Endothelial cell of umbilical vein (primary cell): ENCODE data around the gene OTUD5. TPM values are rescaled to one million over a fixed set of nuclear protein-coding genes. Genes with fewer than 3 reads are reported as not detected.

Source experiments
- BruUV-seq: library from RNA; stranded (reverse); fragments of 400-500 nt; replicated peaks from 2 replicates; lab custom pipeline; 2021; lab: Mats Ljungman, UMichigan
- CTCF ChIA-PET: fragments of 300-600, 350-600 bp; sonication (Branson Sonifier 250); formaldehyde crosslinking; loops from one replicate; lab custom pipeline; 2021; ENCODE audit warnings: antibody characterized with exemption, inconsistent platforms; lab: Charles Lee
- POLR2A ChIA-PET: fragments of 300-600, 350-600 bp; sonication (Branson Sonifier 250); formaldehyde crosslinking; loops from one replicate; lab custom pipeline; 2021; ENCODE audit warnings: antibody characterized with exemption, inconsistent platforms; lab: Charles Lee
- DNase-seq: peaks from one replicate; pipeline ENCODE4 v3.0.0-alpha.2; 2011; ENCODE audit warnings: low read depth, low spot score
- FAIRE-seq: peaks from 2 replicates; lab custom pipeline; 2011; peaks lifted over from hg19 to GRCh38; lab: Jason Lieb, UNC
- H2AFZ ChIP-seq: 2 replicates; pipeline ENCODE4 v1.6.0; 2012; ENCODE audit warnings: low read depth, low read length, control low read depth, inconsistent platforms
- H3K27ac ChIP-seq: 2 replicates; pipeline ENCODE4 v1.5.1; 2011; ENCODE audit warnings: low read depth, mild to moderate bottlenecking, control low read depth, low read length, moderate library complexity; ENCODE audit not compliant: insufficient read depth
- H3K27me3 ChIP-seq, 2 experiments: 2 replicates each; pipeline versions ENCODE4 v1.6.0 to v1.6.1; 2011; ENCODE audit warnings: low read length in 2 of 2, mixed read lengths in 1 of 2; ENCODE audit not compliant: control insufficient read depth in 2 of 2, insufficient read depth in 2 of 2
- H3K36me3 ChIP-seq, 2 experiments: 2 replicates in 1 of 2; 3 replicates in 1 of 2; pipeline ENCODE4 v1.5.1; 2011; ENCODE audit warnings: low read length in 2 of 2, mild to moderate bottlenecking in 1 of 2, moderate library complexity in 1 of 2; ENCODE audit not compliant: control insufficient read depth in 2 of 2, insufficient read depth in 2 of 2; ENCODE audit errors: extremely low read depth in 1 of 2
- H3K4me1 ChIP-seq: 3 replicates; pipeline ENCODE4 v1.5.1; 2011; ENCODE audit warnings: mild to moderate bottlenecking, low read length; ENCODE audit not compliant: control insufficient read depth, insufficient read depth; ENCODE audit errors: extremely low read depth
- H3K4me2 ChIP-seq: 2 replicates; pipeline ENCODE4 v1.6.1; 2011; ENCODE audit warnings: low read length, control low read depth, mixed read lengths; ENCODE audit not compliant: insufficient read depth
- H3K4me3 ChIP-seq, 3 experiments: fragments of 200-600 bp in 1 of 3; sonication (generic), shearing (Covaris generic) in 1 of 3; replicated peaks in 1 of 3; 2 replicates each; pipeline ENCODE4 v1.5.1; 2011 to 2016; ENCODE audit warnings: control low read depth in 3 of 3, low read length in 3 of 3, mild to moderate bottlenecking in 2 of 3, inconsistent platforms in 1 of 3, low read depth in 1 of 3, moderate library complexity in 1 of 3; ENCODE audit not compliant: insufficient read depth in 1 of 3
- H3K79me2 ChIP-seq: 2 replicates; pipeline ENCODE4 v1.6.0; 2012; ENCODE audit warnings: low read length, inconsistent platforms; ENCODE audit not compliant: control insufficient read depth, insufficient read depth
- H3K9ac ChIP-seq: replicated peaks from 2 replicates; pipeline ENCODE3; 2011; ENCODE audit warnings: low read length, control low read depth; ENCODE audit not compliant: insufficient read depth; ENCODE audit errors: extremely low read depth
- H3K9me1 ChIP-seq: replicated peaks from 3 replicates; pipeline ENCODE4 v1.6.0; 2011; ENCODE audit warnings: mild to moderate bottlenecking, low read length; ENCODE audit not compliant: control insufficient read depth, insufficient read depth; ENCODE audit errors: extremely low read depth
- H3K9me3 ChIP-seq: replicated peaks from 2 replicates; pipeline ENCODE4 v1.5.1; 2012; ENCODE audit warnings: low read length, inconsistent platforms; ENCODE audit not compliant: control insufficient read depth, insufficient read depth
- H4K20me1 ChIP-seq: replicated peaks from 2 replicates; pipeline ENCODE3; 2011; ENCODE audit warnings: mild to moderate bottlenecking, low read length; ENCODE audit not compliant: control insufficient read depth, insufficient read depth; ENCODE audit errors: extremely low read depth
- CTCF ChIP-seq, 2 donors: IDR thresholded peaks; 1 replicate in 1 of 2; 2 replicates in 1 of 2; pipeline ENCODE4 v1.5.1; 2011; ENCODE audit warnings: low read length in 2 of 2, mild to moderate bottlenecking in 2 of 2, moderate library complexity in 2 of 2, control low read depth in 1 of 2, inconsistent platforms in 1 of 2, low read depth in 1 of 2; ENCODE audit not compliant: insufficient read depth in 1 of 2; ENCODE audit errors: extremely low read depth in 1 of 2
- EZH2 ChIP-seq: IDR thresholded peaks from 2 replicates; pipeline ENCODE4 v1.6.1; 2012; ENCODE audit warnings: borderline replicate concordance, low read depth, mild to moderate bottlenecking, moderate library complexity, low read length, inconsistent platforms; ENCODE audit not compliant: severe bottlenecking
- FOS ChIP-seq: IDR thresholded peaks from 2 replicates; pipeline ENCODE4 v1.6.1; 2011; ENCODE audit warnings: mild to moderate bottlenecking, low read length, moderate library complexity, borderline replicate concordance; ENCODE audit not compliant: insufficient read depth
- GATA2 ChIP-seq: IDR thresholded peaks from 2 replicates; pipeline ENCODE4 v1.7.0; 2011; ENCODE audit warnings: low read depth, mild to moderate bottlenecking, moderate library complexity, mixed read lengths, low read length; ENCODE audit not compliant: insufficient read length, insufficient read depth
- JUN ChIP-seq: IDR thresholded peaks from 2 replicates; pipeline ENCODE4 v1.6.1; 2011; ENCODE audit warnings: borderline replicate concordance, low read depth; ENCODE audit not compliant: insufficient read length, insufficient read depth
- MAX ChIP-seq: IDR thresholded peaks from 2 replicates; pipeline ENCODE4 v1.6.1; 2011; ENCODE audit not compliant: insufficient read depth, insufficient read length
- MYC ChIP-seq: IDR thresholded peaks from one replicate; pipeline ENCODE4 v1.6.1; 2011; ENCODE audit warnings: mild to moderate bottlenecking, low read depth, low read length
- POLR2A ChIP-seq: IDR thresholded peaks from 2 replicates; pipeline ENCODE4 v1.6.1; 2012; ENCODE audit warnings: low read depth, mild to moderate bottlenecking, control low read depth, low read length
- POLR2AphosphoS5 ChIP-seq: IDR thresholded peaks from 2 replicates; pipeline ENCODE4 v1.6.1; 2012; ENCODE audit warnings: low read depth, mild to moderate bottlenecking, control low read depth, low read length, moderate library complexity; ENCODE audit not compliant: insufficient read depth
- dilution Hi-C: fragments of 300-500 bp; cut with MboI; formaldehyde crosslinking; loops from one replicate; pipeline ENCODE4 v1.15.0; 2019; ENCODE audit warnings: low sequenced_read_pairs; ENCODE audit not compliant: extremely low pct_ligation_motif_present
- intact Hi-C: fragments of 100-400 bp; cut with micrococcal nuclease; formaldehyde crosslinking; loops from one replicate; pipeline ENCODE4 v1.10.0; 2022
- polyA plus RNA-seq, 4 experiments: library from polyadenylated mRNA; depleted of rRNA in 3 of 4; stranded (reverse) in 3 of 4; unstranded in 1 of 4; fragments of >200 nt; gene quantifications; 2 replicates each; pipeline versions ENCODE4 v1.2.1 to v1.2.3, GENCODE V29; 2011 to 2012; ENCODE audit warnings: missing spikeins in 1 of 4
- total RNA-seq: library from RNA; stranded (reverse); gene quantifications from 2 replicates; pipeline ENCODE4 v1.2.3, GENCODE V29; 2021

The OTUD5 gene
- total and polyA plus RNA-seq, 2 donors (not counting 3 experiments of a cell fraction or from before 2014, with no cell fraction given): 44.3 to 44.6 TPM

GRCh38 chrX:48901069-48901468 is 56.3 kb downstream of the OTUD5 start:
- dilution Hi-C loops (no loop called here), intact Hi-C loops (no loop called here)
- Histone ChIP-seq H3K27me3 (no peaks in the 10 kb centered on the region), H3K9me1 (no peaks in the 10 kb centered on the region), H3K9ac (no peak overlapping the region), H3K36me3 (peaks cover 0 to 10% of the 10 kb centered on the region in 2 experiments), H3K4me3 (no peak overlapping the region), H3K27ac (no peak overlapping the region), H3K4me2 (no peak overlapping the region), H2AFZ (no peak overlapping the region), H4K20me1 (no peaks in the 10 kb centered on the region), H3K9me3 (no peaks in the 10 kb centered on the region), H3K4me1 (peaks cover 6% of the 10 kb centered on the region), H3K79me2 (peaks cover 15% of the 10 kb centered on the region)
- TF ChIP-seq JUN (no peak), FOS (no peak), EZH2 (no peak), GATA2 (no peak), MYC (no peak), POLR2A (no peak), MAX (no peak), POLR2AphosphoS5 (no peak), CTCF (IDR thresholded peaks at IDR 0.05; ENCODE audit: extremely low read depth in 1 of 2, insufficient read depth in 1 of 2, low read depth in 1 of 2, low read length in 2 of 2) (no peak)
- FAIRE-seq (no peak), DNase-seq (no peak)
- POLR2A ChIA-PET: no interaction called here
- no TSS peak for BruUV-seq
- CTCF ChIA-PET: interaction anchor here (1.5 kb wide), 1 partner anchor 10 kb away, joined by 3 read pairs; no protein-coding TSS in a partner anchor
